HK-2 (cell line): ENCODE results near the gene CHD2.

Experiments
- DNase-seq: peaks from one replicate; pipeline ENCODE4 v3.0.0-alpha.2; 2018; ENCODE audit not compliant: unreplicated experiment

CHD2 gene

DNA sequence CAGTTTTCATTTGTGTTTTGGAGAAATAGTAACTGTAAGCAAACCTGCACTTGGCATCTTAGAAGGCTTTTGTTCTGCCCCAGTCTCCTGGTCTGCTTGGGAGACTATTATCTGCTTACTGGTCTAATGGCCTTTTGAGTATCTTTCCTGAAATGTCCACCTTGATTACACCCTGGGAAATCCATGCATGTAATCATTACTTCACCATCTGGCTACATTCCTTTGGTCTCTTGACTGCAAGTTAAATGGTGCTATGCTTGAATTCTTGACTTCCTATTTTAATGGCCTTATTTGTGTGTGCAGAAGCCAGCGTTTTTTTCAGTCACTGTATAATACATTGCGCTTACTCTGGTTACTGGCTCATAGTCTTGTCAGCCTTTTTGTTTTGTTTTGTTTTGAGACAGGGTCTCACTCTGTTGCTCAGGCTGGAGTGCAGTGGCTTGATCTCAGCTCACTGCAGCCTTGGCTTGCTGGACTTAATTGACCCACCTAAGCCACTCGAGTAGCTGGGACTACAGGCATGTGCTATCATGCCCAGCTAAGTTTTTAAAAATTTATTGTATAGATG, 30.0 kb downstream of the CHD2 start:
- DNase-seq: no peak

DNA sequence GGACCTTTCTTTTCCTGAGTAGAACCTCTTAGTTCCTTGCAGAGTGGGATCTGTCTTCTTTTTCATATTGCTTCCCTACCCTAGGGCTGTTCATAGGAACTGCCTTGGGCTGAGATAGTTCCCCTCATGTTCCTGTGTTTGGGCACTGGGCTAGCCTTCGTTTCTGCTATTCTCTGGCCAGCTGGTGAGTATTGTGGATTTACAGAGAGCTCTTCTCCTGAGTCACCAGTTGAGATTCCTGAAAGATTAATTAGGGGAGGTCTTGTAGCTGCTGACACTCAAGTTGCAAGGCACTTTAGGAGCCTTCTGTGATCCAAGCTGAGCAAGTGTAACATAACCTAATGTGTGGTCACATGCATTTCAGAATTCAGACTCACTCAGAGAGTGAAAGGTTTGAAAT, 30.7 kb downstream of the CHD2 start:
- DNase-seq: no peak

DNA sequence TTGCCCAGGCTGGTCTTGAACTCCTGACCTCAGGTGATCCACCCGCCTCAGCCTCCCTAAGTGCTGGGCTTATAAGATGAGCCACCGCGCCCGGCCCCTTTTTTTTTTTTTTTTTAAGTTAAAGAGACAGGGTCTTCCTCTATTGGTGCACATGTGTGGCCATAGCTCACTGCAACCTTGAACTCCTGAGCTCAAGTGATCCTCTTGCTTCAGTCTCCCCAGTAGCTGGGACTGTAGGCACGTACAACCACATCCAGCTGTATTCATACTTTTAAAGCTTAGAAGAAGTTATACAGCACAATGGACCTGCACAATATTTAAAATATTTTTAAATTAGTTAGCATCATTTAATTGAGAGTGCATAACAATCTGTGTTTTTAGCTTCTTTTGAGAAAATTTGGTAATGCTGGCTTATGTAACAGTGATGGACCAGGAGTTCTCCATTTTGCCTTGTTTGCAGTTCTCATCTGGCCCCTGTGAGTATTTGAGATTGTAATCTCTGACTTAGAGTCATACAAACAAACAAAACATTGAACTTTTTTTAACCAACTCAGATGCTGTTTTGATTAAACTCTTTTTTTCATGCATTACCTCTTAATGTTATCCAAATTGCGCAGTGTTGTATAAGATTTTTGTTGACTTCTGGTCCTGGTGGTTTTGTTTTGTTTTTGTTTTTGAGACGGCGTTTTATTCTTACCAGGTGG, 33.0 kb downstream of the CHD2 start:
- DNase-seq: no peak

DNA sequence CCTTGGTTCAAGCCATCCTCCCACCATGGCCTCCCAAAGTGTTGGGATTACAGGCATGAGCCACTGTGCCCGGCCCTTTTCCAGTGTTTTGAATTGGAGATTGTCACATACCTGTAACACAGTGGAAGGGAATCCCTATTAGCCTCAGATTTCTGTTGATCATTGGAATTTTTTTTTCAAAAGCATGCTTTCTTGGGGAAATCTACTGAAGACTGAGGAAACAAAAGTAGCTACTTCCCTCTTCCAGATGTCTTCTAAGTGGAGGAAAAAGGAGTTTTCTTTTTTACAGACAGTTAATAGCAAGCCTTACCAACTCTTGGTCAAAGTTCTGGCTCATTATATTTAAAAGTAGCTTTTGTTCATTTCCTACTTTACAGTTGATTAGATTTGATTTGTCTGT, 33.7 kb downstream of the CHD2 start:
- DNase-seq: no peak

DNA sequence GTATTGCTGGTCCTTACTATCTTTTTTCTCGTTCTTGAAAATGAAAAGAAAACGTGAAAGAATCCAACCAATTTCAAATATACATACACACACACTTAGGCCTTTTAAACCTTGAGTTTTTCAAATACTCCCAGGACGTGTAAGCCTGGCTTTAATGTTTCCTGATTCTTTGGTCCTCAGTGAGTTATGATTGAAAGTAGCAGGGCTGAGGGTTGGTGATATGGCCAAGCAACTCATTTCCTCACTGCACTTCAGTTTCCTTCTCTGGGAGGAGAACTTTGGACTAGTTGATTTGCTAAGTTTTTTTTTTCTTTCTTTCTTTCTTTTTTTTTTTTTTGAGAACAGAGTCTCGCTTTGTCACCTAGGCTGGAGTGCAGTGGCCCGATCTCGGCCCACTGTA, 34.6 kb downstream of the CHD2 start:
- DNase-seq: no peak

DNA sequence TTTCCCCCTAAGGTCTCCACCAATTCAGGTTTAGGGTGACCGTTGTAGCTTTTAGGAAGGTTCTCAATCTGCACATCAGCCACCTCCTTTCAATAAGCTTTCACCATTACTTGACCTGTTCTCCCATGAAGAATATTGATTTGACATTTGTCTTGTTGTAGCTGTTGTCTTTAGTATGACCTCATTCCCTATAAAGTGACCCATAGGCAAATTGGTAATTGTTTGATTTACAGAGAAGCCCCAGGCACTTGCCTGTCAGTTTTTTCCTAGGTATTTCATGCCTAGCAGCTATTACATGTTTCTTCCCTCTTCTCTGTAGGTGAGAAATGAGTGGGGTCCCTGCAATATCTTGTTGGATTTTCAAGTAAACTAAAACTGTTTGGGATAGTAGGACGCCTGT, 36.0 kb downstream of the CHD2 start:
- no peak for DNase-seq

DNA sequence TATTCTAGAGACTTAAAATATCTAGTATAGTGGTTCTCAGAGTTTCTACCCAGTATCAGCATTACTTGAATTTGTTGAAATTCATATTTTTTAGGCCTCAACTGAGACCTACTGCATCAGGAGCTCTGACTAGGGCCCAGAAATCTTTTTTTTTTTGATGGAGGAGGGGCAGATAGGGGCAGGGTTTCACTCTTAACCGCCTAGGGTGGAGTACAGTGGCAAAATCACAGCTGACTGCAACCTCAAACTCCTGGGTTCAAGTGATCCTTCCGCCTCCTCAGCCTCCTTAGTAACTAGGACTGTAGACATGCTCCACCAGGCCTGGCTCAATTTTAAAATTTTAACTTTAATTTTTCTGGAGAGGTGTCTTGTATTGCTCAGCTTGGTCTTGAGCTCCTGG, 36.6 kb downstream of the CHD2 start:
- no peak for DNase-seq

DNA sequence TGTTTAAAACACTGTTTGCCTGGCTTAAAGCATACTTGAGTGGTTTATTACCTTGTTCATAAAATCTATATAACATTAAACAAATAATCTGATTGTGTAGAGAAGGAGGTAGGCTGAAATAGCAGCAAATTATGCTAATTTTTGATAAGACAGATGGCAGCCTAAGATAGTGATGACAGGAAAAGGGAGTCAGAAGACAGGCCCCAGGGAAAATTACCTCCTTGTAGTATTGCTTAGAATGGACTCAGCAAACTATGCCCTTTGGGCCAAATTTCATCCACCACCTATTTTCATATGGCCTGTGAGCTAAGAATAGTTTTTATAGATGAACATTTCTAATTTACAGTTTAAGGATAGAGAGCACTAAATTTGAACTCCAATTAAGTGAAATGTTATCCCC, 37.8 kb downstream of the CHD2 start:
- no peak for DNase-seq

DNA sequence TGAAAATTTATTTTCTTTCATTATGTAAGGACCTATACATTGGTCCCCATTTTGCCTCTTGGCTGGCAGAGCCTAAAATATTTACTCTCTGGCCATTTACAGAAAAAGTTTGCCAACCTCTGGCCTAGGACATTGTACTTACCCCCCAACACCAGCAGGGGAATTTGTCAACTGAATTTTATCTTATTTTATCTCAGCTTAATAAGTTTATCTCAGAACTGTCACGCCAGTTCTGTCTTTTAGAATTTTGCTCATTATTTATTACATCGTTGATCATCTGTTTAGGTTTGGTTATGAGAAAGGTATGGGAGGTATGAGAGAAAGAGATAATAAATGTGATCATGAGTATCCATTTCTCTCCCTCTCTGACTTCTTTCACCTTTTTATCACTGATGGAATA, 38.3 kb downstream of the CHD2 start:
- no peak for DNase-seq

DNA sequence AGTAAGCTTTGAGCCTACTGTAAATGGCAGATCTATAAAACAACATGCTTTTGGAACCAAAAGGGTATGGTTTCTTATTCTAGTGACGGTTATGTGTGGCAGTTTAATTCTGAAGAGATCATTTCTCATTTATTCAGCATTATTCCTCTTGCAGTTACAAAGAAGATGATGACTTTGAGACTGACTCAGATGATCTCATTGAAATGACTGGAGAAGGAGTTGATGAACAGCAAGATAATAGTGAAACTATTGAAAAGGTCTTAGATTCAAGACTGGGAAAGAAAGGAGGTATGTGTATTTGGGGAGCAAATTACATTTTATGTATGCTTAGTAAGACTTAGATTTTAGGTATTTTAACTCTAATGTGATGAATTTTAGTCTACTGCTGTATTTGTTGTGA, 41.5 kb downstream of the CHD2 start:
- no peak for DNase-seq

DNA sequence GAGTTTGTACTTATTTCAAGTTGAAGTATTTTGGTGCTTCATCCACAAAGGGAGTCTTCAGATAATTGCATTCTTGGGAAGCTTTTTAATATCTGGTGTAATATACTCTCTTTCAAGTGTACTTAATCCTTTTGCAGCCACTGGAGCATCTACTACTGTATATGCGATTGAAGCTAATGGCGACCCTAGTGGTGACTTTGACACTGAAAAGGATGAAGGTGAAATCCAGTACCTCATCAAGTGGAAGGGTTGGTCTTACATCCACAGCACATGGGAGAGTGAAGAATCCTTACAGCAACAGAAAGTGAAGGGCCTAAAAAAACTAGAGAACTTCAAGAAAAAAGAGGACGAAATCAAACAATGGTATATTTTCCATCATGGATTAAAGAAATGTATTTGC, 42.6 kb downstream of the CHD2 start:
- DNase-seq: no peak

DNA sequence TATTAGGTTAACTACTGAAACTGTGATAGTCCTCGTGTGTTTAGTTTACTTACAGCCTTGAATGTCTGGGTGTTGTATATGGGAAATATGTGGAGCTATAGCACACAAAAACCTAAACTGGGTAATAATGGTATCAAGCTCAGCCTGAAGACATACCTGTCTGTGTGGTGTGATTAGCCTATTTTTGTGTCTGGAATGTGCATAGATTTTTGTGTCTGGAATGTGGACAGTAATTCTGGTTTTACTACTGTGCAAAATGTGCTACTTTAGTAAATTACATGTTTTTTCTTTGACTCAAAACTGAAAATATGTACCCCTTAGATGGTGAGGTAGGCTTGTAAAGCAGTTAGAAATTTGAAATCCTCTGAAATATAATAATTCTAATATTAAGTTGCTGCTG, 43.5 kb downstream of the CHD2 start:
- DNase-seq: no peak

DNA sequence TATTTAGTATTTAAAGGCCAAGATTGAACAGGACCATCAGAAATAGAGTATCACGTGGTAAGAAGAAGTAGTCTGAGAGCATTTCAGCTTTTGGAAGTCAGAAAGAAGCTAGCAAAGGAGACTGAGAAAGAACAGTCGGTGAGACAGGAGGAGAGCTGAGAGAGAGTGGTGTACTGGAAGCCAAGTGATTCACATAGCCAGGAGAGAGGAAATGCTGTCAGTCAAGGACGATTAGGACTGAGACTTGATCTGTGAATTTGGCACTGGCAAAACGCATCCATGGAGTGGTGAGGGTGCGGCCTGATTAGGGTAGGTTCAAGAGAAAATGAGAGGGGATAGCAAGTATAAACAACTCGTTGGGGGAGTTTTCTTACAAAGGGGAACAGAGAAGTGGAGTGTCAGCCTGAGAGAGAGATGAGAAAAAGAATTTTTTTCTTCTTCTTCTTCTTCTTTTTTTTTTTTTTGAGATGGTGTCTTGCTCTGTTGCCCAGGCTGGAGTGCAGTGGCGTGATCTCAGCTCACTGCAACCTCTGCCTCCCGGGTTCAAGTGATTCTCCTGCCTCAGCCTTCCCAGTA, 44.9 kb downstream of the CHD2 start:
- DNase-seq: no peak

DNA sequence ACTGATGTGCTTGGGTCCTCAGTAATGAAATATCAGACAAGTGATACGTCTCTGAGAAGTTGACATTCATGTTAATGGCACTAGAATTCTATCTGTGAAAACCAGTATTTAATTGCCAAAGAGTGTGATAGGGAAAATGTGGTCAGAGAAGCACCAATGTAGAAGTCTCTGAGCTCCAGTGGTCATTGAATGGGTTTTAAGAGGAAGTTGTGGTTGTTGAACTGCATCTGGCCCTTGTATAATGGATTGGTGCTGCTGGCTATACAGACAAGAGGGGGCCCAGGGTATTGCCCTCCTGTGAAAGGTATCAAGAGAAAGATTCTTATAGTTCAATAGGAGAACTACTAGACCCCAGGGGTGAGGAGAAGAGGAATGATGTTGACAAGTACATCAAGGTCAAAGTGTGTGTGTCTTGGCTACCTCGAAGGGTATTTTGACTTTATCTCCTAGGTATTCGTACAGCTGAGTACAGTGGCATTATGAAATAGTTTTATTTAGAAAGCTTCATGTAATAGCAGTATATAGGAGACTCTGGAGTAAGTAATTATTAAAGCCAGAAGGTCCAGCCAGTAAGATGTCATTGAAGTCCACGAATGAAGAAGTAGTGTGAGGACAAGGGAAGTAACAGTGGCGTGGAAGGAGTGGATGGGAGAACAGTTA, 47.1 kb downstream of the CHD2 start:
- no peak for DNase-seq

DNA sequence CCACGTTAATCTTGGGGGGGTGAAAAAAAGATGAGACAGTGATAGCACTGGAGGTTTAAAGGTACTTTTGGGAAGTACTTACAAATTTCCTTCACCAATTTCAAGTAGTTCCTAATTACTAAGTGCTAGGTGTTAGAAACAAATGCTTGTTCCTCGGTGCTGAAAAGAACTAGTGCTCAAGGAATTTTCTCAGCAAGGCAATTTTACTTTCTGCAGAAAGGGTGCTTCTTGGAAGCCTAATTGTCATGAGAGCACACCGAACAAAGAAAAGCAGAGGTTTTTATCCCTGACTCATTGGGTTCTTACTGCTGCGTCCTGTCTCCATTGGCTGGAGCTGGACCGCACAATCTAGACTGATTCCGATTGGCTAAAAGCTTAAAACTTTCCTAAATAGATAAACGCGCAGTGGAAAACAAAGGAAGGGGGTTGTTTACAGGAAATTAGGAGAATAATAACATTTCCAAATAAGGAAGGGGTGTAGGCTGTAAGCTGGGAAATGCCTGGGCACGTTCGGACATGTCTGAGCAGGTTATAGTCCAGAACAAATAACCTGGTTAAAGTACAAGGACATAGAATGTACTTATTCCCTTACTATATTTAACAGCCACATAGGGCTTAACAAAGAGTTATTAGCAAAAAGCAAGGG, 49.6 kb downstream of the CHD2 start:
- DNase-seq: no peak

DNA sequence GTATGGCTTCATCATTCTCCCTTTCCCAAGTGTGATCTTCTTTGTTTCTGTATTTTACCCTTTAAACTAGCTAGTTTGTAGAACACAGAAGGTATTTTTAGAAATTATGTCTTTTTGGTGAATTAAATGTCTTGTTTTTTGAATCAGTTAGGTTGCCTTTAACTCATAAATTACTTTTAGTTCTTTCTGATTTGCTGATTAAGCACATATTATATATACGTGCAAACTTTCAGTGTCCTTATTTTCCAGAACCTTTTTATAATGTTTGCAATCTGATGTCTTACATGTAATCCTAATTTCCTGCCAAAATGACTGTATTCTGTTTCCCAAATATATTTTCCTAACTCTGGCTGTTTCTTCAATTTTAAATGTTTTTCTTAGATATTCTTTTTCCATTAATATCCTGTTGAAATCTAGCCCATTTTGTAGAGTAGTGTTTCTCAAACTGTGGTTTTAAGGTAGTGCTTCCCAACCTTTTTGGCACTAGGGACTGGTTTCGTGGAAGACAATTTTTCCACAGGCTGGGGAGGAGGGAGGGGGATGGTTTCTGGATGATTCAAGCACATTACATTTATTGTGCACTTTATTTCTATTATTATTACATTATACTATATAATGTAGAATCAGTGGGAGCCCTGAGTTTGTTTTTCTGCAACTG, 51.8 kb downstream of the CHD2 start:
- no peak for DNase-seq

DNA sequence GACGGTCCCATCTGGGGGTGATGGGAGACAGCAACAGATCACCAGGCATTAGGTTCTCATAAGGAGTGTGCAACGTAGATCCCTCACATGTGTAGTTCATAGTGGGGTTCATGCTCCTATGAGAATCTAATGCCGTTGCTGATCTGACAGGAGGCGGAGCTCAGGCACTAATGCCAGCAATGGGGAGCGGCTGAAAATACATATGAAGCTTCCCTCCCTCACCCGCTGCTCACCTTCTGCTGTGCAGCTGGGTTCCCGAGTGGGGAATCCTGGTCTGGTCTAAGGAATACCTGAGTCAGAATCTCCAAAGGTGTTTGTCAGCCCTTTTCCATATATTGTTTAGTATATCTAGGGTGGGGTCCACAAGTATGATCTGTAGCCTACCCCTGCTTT, 52.3 kb downstream of the CHD2 start:
- no peak for DNase-seq

DNA sequence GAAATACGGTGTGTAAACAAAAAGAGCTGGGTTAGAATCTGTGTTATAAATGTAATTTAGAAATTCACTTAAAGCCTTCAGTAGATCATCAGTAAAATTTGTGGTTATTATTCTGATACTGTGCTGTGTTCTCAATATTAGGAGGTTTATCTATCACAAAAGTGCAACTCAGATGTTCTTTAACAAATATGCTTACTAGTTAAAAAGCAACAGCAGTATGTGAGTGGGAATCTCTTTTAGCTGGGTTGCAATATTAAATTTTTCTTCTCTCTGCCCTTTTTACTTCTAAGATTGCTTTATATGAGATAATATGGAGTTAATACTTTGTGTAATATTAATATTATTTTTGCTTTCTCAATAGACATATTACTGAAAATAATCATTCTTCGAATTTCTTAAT, 53.4 kb downstream of the CHD2 start:
- DNase-seq: no peak

DNA sequence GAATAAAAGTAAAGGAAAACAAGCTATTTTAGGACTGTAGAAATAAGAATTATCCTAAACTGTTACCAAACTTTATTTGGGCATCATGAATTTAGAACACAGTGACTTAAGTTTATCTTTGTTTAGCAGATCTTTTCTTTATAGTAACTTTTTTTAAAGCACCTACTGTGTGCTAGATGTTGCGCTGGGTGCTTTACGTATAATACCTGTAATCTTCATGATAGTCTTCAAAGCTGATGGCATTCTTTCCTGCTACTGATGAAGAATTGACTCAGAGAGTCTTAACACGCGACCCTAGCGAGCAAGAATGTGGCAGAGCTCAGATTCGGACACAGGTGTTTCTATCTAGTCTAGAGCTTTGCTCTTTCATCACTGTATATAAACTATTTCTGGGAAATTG, 53.9 kb downstream of the CHD2 start:
- DNase-seq: no peak

DNA sequence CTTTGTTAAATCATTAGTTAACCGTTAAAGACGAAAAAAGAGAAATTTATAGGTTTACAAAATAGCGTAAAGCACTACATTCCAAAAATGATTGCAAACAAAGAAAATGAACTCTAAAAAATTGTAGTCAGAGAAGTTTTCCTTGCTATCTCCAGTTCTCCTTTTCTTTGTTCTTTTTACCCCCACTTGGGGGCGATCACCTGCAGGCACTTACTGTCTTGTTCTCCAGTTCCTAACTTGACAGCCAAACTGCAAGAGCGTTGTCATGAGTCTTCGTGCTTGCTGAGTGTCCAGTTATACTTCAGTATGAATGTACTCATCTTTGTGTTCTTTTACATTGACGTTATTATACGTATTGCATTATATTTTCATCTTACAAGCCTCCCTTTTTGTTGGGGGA, 54.5 kb downstream of the CHD2 start:
- DNase-seq: no peak

DNA sequence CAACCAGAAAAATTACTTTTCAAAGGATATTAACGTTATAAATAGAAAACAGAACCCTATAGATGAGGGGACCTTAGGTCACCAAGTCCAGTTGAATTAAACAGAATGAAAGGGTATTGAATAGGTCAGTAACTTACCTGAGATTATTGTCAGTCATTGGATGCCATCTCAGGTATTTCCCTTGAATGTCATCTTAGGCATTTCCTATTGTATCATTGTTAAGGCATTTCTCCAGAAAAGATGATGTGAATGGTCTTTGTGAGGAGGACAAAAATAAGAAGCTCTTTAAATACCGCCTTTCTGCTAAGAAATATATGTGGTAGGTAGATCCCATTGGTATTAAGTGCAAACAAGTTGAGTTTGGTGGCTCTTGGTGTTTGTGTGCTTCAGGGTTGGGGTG, 55.6 kb downstream of the CHD2 start:
- no peak for DNase-seq

DNA sequence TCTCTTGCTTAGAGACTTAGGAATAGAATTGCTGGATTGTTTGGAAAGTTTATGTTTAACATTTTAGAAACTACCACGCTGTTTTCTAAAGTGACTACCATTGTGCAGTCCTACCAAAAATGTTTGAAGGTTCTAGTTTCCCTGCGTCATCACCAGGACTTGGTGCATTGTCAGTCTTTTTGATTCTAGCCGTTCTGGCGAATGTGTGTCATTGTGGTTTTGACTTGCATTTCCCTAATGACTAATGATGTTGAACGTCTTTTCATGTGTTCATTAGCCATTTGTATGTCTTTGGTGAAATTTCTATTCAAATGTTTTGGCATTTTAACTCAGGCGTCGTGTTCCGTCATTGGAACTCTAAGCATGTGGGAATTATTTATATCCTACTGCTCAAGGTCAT, 58.0 kb downstream of the CHD2 start:
- no peak for DNase-seq
